K562 (cell line): ENCODE results near the gene C10orf90. TPM values are rescaled to one million over a fixed set of nuclear protein-coding genes. Genes with fewer than 3 reads are reported as not detected.

Experiments used
- ATAC-seq: fragments of 200-7000 bp; cut with Tn5 transposase; 3 replicates; pipeline ENCODE4 v1.9.1; 2020; ENCODE audit warnings: moderate library complexity
- BruUV-seq: library from RNA; stranded (reverse); fragments of 400-500 nt; replicated peaks from 2 replicates; lab custom pipeline; 2021; lab: Mats Ljungman, UMichigan
- CTCF ChIA-PET: fragments of 300-600 bp; formaldehyde crosslinking; extraction: SDS; loops from one replicate; lab custom pipeline; 2021; ENCODE audit warnings: low intra/inter-chr PET ratio; lab: Yijun Ruan, JAX
- POLR2A ChIA-PET: fragments of 300-600, 350-650 bp; sonication (Branson Sonifier 250); formaldehyde crosslinking; extraction: SDS; loops from one replicate; lab custom pipeline; 2021; ENCODE audit warnings: antibody characterized with exemption, inconsistent platforms; lab: Yijun Ruan, JAX
- DNase-seq, 4 experiments: peaks; one replicate each; pipeline versions ENCODE4 v3.0.0 to v3.0.0-alpha.2; 2011 to 2018; ENCODE audit warnings: low spot score in 3 of 4, mixed read lengths in 3 of 4; ENCODE audit errors: extremely low read depth in 1 of 4
- FAIRE-seq: peaks from 2 replicates; lab custom pipeline; 2011; peaks lifted over from hg19 to GRCh38; lab: Jason Lieb, UNC
- H2AFZ ChIP-seq: 2 replicates; pipeline ENCODE4 v1.6.0; 2011; ENCODE audit warnings: low read depth, low read length, control low read depth, inconsistent platforms
- H3K27ac ChIP-seq: fragments of 200-600 bp; 3 replicates; pipeline ENCODE4 v1.8.0; 2011; ENCODE audit warnings: low read depth, mild to moderate bottlenecking, control low read depth, inconsistent platforms, low read length, moderate library complexity, mixed read lengths; ENCODE audit errors: extremely low read depth
- H3K27me3 ChIP-seq, 2 experiments: fragments of 300-600 bp in 1 of 2; 2 replicates in 1 of 2; 3 replicates in 1 of 2; pipeline versions ENCODE4 v1.6.0 to v1.8.0; 2011; ENCODE audit warnings: inconsistent platforms in 2 of 2, low read length in 2 of 2, mild to moderate bottlenecking in 1 of 2, mixed read lengths in 1 of 2, moderate library complexity in 1 of 2; ENCODE audit not compliant: control insufficient read depth in 2 of 2, insufficient read depth in 2 of 2
- H3K36me3 ChIP-seq: fragments of 300-600 bp; 3 replicates; pipeline ENCODE4 v1.8.0; 2011; ENCODE audit warnings: mild to moderate bottlenecking, low read length, inconsistent platforms; ENCODE audit not compliant: control insufficient read depth, insufficient read depth
- H3K4me1 ChIP-seq, 2 experiments: fragments of 200-600 bp in 1 of 2; replicated peaks in 1 of 2; 2 replicates in 1 of 2; 3 replicates in 1 of 2; pipeline versions ENCODE4 v1.5.1 to v1.8.0; 2011; ENCODE audit warnings: inconsistent platforms in 2 of 2, low read length in 2 of 2, mild to moderate bottlenecking in 1 of 2, mixed read lengths in 1 of 2, moderate library complexity in 1 of 2; ENCODE audit not compliant: control insufficient read depth in 2 of 2, insufficient read depth in 2 of 2
- H3K4me2 ChIP-seq: 2 replicates; pipeline ENCODE4 v1.6.1; 2011; ENCODE audit warnings: low read length, control low read depth, inconsistent platforms, mixed read lengths; ENCODE audit not compliant: insufficient read depth
- H3K4me3 ChIP-seq: fragments of 200-600 bp; sonication (generic), shearing (Covaris generic); 2 replicates; pipeline ENCODE4 v1.5.1; 2016; ENCODE audit warnings: control low read depth, inconsistent platforms
- H3K79me2 ChIP-seq: fragments of 200-600 bp; 3 replicates; pipeline ENCODE4 v1.8.0; 2011; ENCODE audit warnings: low read length, inconsistent platforms; ENCODE audit not compliant: control insufficient read depth, insufficient read depth
- H3K9ac ChIP-seq, 2 experiments: 2 replicates each; pipeline versions ENCODE4 v1.6.0 to v1.6.1; 2011; ENCODE audit warnings: low read depth in 2 of 2, low read length in 2 of 2, control low read depth in 1 of 2, inconsistent platforms in 1 of 2, mild to moderate bottlenecking in 1 of 2, mixed read lengths in 1 of 2; ENCODE audit not compliant: insufficient read depth in 1 of 2
- H3K9me1 ChIP-seq: one replicate; pipeline ENCODE4 v1.6.0; 2011; ENCODE audit warnings: inconsistent platforms, mild to moderate bottlenecking, low read length, moderate library complexity; ENCODE audit not compliant: control insufficient read depth, insufficient read depth
- H3K9me3 ChIP-seq: replicated peaks from 2 replicates; pipeline ENCODE4 v1.5.1; 2011; ENCODE audit warnings: low read depth, low read length, inconsistent platforms; ENCODE audit not compliant: control insufficient read depth, insufficient read depth
- H4K20me1 ChIP-seq: replicated peaks from 2 replicates; pipeline ENCODE4 v1.6.1; 2011; ENCODE audit warnings: low read length, inconsistent platforms, mixed read lengths; ENCODE audit not compliant: control insufficient read depth, insufficient read depth
- ARID1B ChIP-seq: fragments of 450-650 bp; IDR thresholded peaks from 2 replicates; pipeline ENCODE4 v1.6.1; 2016; ENCODE audit warnings: antibody characterized with exemption, mild to moderate bottlenecking, inconsistent platforms
- BRD4 ChIP-seq: fragments of 200-600 bp; sonication (generic); IDR thresholded peaks from 2 replicates; pipeline ENCODE4 v1.6.1; 2017; ENCODE audit warnings: inconsistent platforms
- C11orf30 ChIP-seq: fragments of 450-650 bp; IDR thresholded peaks from 2 replicates; pipeline ENCODE4 v1.6.1; 2016; ENCODE audit warnings: low read depth, mild to moderate bottlenecking
- CCAR2 ChIP-seq: fragments of 200-400 bp; formaldehyde crosslinking; IDR thresholded peaks from 2 replicates; pipeline ENCODE4 v1.6.1; 2017; ENCODE audit warnings: mild to moderate bottlenecking, low read depth, low read length
- CREM ChIP-seq: IDR thresholded peaks from 2 replicates; pipeline ENCODE4 v1.6.1; 2014; ENCODE audit warnings: antibody characterized with exemption, low read depth
- ELF1 ChIP-seq: fragments of 200-800 bp; sonication (Bioruptor generic); IDR thresholded peaks from 2 replicates; pipeline ENCODE4 v1.6.1; 2016; ENCODE audit warnings: missing genetic modification characterization, missing compliant biosample characterization
- EP300 ChIP-seq: IDR thresholded peaks from 2 replicates; pipeline ENCODE4 v1.6.1; 2012; ENCODE audit warnings: low read length, improper control_type of control experiment
- FOSL1 ChIP-seq: fragments of 200-800 bp; sonication (Bioruptor generic); conservative IDR thresholded peaks from 2 replicates; pipeline ENCODE4 v1.6.1; 2016; ENCODE audit warnings: missing genetic modification characterization, missing compliant biosample characterization
- HCFC1 ChIP-seq: IDR thresholded peaks from 2 replicates; pipeline ENCODE4 v1.6.1; 2012; ENCODE audit warnings: low read depth, low read length, improper control_type of control experiment
- HDAC2 ChIP-seq: fragments of 450-650 bp; IDR thresholded peaks from 2 replicates; pipeline ENCODE4 v1.6.1; 2016; ENCODE audit warnings: mild to moderate bottlenecking
- KDM5B ChIP-seq: fragments of 200-600 bp; sonication (generic); IDR thresholded peaks from 2 replicates; pipeline ENCODE4 v1.6.1; 2012; ENCODE audit warnings: low read depth, mild to moderate bottlenecking, moderate library complexity, low read length, control low read depth, inconsistent platforms; ENCODE audit not compliant: insufficient replicate concordance
- MAFF ChIP-seq: IDR thresholded peaks from 2 replicates; pipeline ENCODE4 v1.6.1; 2012; ENCODE audit warnings: low read length, improper control_type of control experiment
- NEUROD1 ChIP-seq: fragments of 150-350 bp; IDR thresholded peaks from 2 replicates; pipeline ENCODE4 v1.6.1; 2014; ENCODE audit warnings: borderline replicate concordance, low read length, low read depth; ENCODE audit not compliant: partially characterized antibody
- RNF2 ChIP-seq: sonication (generic); IDR thresholded peaks from 2 replicates; pipeline ENCODE4 v1.6.1; 2016
- SMARCA5 ChIP-seq: fragments of 450-650 bp; IDR thresholded peaks from 2 replicates; pipeline ENCODE4 v1.6.1; 2016
- ZNF3 ChIP-seq: fragments of 250-450 bp; sonication (Bioruptor Pico); IDR thresholded peaks from 2 replicates; pipeline ENCODE4 v1.5.0; 2021; ENCODE audit warnings: mild to moderate bottlenecking, moderate library complexity
- ZNF431 ChIP-seq: sonication (generic); formaldehyde crosslinking; IDR thresholded peaks from 2 replicates; pipeline ENCODE4 v1.8.0; 2022; ENCODE audit warnings: mild to moderate bottlenecking, missing genetic modification reagents
- ZNF584 ChIP-seq: fragments of 200-800 bp; sonication (Bioruptor generic); IDR thresholded peaks from 2 replicates; pipeline ENCODE4 v1.6.1; 2016; ENCODE audit warnings: low read depth, mild to moderate bottlenecking, missing genetic modification characterization, missing compliant biosample characterization
- ZNF668 ChIP-seq: fragments of 250-450 bp; sonication (Bioruptor Pico); IDR thresholded peaks from 2 replicates; pipeline ENCODE4 v1.8.0; 2022; ENCODE audit warnings: mild to moderate bottlenecking, inconsistent platforms
- ZNF79 ChIP-seq: fragments of 250-450 bp; sonication (Bioruptor Pico); IDR thresholded peaks from 2 replicates; pipeline ENCODE4 v1.4.0; 2020; ENCODE audit warnings: low read depth, mild to moderate bottlenecking, moderate library complexity
- WGBS: fragments of 100-300 bp; shearing (Covaris generic); methylation state at CpG from one replicate; pipeline ENCODE4 v1.1.6; 2016; ENCODE audit warnings: low coverage, mixed read lengths; ENCODE audit not compliant: insufficient coverage; ENCODE audit errors: missing lambda C conversion rate; 5-methylcytosine and 5-hydroxymethylcytosine counted together
- in situ Hi-C: fragments of 300-500 bp; cut with MboI; formaldehyde crosslinking; loops from 4 replicates; pipeline ENCODE4 v1.15.0; 2018; ENCODE audit warnings: inconsistent platforms, mixed read lengths
- intact Hi-C: fragments of 100-400 bp; cut with micrococcal nuclease; formaldehyde crosslinking; loops from 2 replicates; pipeline ENCODE4 v1.14.2; 2022
- polyA plus RNA-seq, 8 experiments: library from polyadenylated mRNA; depleted of rRNA in 4 of 8; stranded (reverse) in 5 of 8; unstranded in 3 of 8; fragments of >200 nt; fragmentation: Nextera tagmentation in 2 of 8; fragmentation: Illumina TruSeq in 1 of 8; extraction: Ambion mirVana in 2 of 8; extraction: Trizol in 1 of 8; gene quantifications; 2 replicates each; pipeline versions ENCODE4 v1.2.1 to v1.2.3, GENCODE V29; 2011 to 2014; ENCODE audit warnings: inconsistent platforms in 1 of 8, missing spikeins in 1 of 8
- total RNA-seq, 7 experiments: library from RNA; depleted of rRNA in 6 of 7; stranded (reverse); fragments of >200 nt in 6 of 7; fragmentation: Illumina TruSeq in 2 of 7; extraction: Trizol in 2 of 7; gene quantifications; 2 replicates each; pipeline versions ENCODE4 v1.2.1 to v1.2.3, GENCODE V29; 2011 to 2021; ENCODE audit warnings: low replicate concordance in 1 of 7
- TF ChIP-seq, protein P1 (sequence below): sonication (generic); formaldehyde crosslinking; IDR thresholded peaks from 2 replicates; pipeline ENCODE4 v1.8.0; 2022; ENCODE audit warnings: missing genetic modification reagents, mild to moderate bottlenecking, borderline replicate concordance
- TF ChIP-seq, protein P2 (sequence below): sonication (generic); formaldehyde crosslinking; IDR thresholded peaks from 2 replicates; pipeline ENCODE4 v1.8.0; 2022; ENCODE audit warnings: missing genetic modification reagents, mild to moderate bottlenecking, moderate library complexity, borderline replicate concordance

Gene C10orf90
- total and polyA plus RNA-seq, 9 of the 15 experiments (the other 6 are each of a cell fraction or from before 2014, with no cell fraction given) = not detected

- TF ChIP-seq BRD4 (no peak), ELF1 (tag) (no peak), ZNF79 (CRISPR knock-in tag) (no peak)
Measured at GRCh38 chr10:126583552-126584200, 86.8 kb downstream of the C10orf90 start (continued).

GRCh38 chr10:126581648-126582046 lies 88.8 kb downstream of the C10orf90 start:
- Histone ChIP-seq H3K9me3 (no peaks in the 10 kb centered on the region), H3K79me2 (no peaks in the 10 kb centered on the region), H3K27me3 (no peaks in the 10 kb centered on the region), H3K9ac (no peak overlapping the region), H3K4me2 (no peak overlapping the region), H2AFZ (no peak overlapping the region), H4K20me1 (no peaks in the 10 kb centered on the region), H3K36me3 (no peaks in the 10 kb centered on the region), H3K27ac (no peak overlapping the region), H3K9me1 (no peaks in the 10 kb centered on the region), H3K4me3 (no peak overlapping the region), H3K4me1 (no peaks in the 10 kb centered on the region)
- no peak for ATAC-seq
- in situ Hi-C loops = no loop called here
- 0% methylated on average over 7 of the region's 7 CpGs for WGBS
- intact Hi-C loops = no loop called here
- CTCF ChIA-PET = interaction anchor here (0.7 kb wide), 1 partner anchor 731 kb away, joined by 3 read pairs; no protein-coding TSS in a partner anchor
- BruUV-seq = no TSS peak
- DNase-seq = no peak
- POLR2A ChIA-PET = no interaction called here
- no peak for FAIRE-seq
- TF ChIP-seq, protein P1, sequence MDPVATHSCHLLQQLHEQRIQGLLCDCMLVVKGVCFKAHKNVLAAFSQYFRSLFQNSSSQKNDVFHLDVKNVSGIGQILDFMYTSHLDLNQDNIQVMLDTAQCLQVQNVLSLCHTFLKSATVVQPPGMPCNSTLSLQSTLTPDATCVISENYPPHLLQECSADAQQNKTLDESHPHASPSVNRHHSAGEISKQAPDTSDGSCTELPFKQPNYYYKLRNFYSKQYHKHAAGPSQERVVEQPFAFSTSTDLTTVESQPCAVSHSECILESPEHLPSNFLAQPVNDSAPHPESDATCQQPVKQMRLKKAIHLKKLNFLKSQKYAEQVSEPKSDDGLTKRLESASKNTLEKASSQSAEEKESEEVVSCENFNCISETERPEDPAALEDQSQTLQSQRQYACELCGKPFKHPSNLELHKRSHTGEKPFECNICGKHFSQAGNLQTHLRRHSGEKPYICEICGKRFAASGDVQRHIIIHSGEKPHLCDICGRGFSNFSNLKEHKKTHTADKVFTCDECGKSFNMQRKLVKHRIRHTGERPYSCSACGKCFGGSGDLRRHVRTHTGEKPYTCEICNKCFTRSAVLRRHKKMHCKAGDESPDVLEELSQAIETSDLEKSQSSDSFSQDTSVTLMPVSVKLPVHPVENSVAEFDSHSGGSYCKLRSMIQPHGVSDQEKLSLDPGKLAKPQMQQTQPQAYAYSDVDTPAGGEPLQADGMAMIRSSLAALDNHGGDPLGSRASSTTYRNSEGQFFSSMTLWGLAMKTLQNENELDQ (CRISPR knock-in tag) = no peak
- no peak for TF ChIP-seq C11orf30
- TF ChIP-seq NEUROD1 = no peak
- TF ChIP-seq CCAR2 = no peak
- TF ChIP-seq MAFF = no peak
- TF ChIP-seq RNF2 = no peak
- no peak for TF ChIP-seq KDM5B
- TF ChIP-seq ARID1B = no peak
- TF ChIP-seq EP300 = no peak
- no peak for TF ChIP-seq ZNF668
- TF ChIP-seq HDAC2 = no peak
- TF ChIP-seq, protein P2, sequence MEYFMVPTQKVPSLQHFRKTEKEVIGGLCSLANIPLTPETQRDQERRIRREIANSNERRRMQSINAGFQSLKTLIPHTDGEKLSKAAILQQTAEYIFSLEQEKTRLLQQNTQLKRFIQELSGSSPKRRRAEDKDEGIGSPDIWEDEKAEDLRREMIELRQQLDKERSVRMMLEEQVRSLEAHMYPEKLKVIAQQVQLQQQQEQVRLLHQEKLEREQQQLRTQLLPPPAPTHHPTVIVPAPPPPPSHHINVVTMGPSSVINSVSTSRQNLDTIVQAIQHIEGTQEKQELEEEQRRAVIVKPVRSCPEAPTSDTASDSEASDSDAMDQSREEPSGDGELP (CRISPR knock-in tag) = no peak
- no peak for TF ChIP-seq ZNF431 (CRISPR knock-in tag)
- no peak for TF ChIP-seq HCFC1
- TF ChIP-seq ZNF3 = no peak
- TF ChIP-seq ZNF584 (CRISPR knock-in tag) = no peak
- no peak for TF ChIP-seq CREM
- TF ChIP-seq FOSL1 = no peak
- TF ChIP-seq SMARCA5 = no peak
